Lower leg skin (tissue), 4 donors: ENCODE measurements around the gene TRPC1. TPM values are rescaled to one million over a fixed set of nuclear protein-coding genes. Genes with fewer than 3 reads are reported as not detected.

ENCODE experiments used
- DNase-seq, 2 donors: peaks; one replicate each; pipeline ENCODE4 v3.0.0-alpha.2; 2019; ENCODE audit warnings: low spot score in 2 of 2
- H3K4me3 ChIP-seq: fragments of 200-600 bp; sonication (generic); 2 replicates; pipeline ENCODE4 v1.5.1; 2017; ENCODE audit warnings: mild to moderate bottlenecking, low read depth; ENCODE audit not compliant: poor library complexity, severe bottlenecking
- POLR2A ChIP-seq, 2 donors: fragments of 450-650 bp; IDR thresholded peaks; one replicate each; pipeline ENCODE4 v1.6.1; 2016 to 2017; ENCODE audit warnings: antibody characterized with exemption in 2 of 2, mild to moderate bottlenecking in 1 of 2, moderate library complexity in 1 of 2
- WGBS, 2 donors: methylation state at CpG; one replicate each; pipeline ENCODE4 v1.1.5; 2018; 5-methylcytosine and 5-hydroxymethylcytosine counted together
- intact Hi-C: fragments of 100-400 bp; cut with DNase I; formaldehyde crosslinking; loops from one replicate; pipeline ENCODE4 v1.15.0; 2023; ENCODE audit warnings: low total_unique reads
- total RNA-seq, 4 donors: library from RNA; depleted of rRNA; stranded (reverse); fragments of >200 nt; gene quantifications; one replicate each; pipeline ENCODE4 v1.1.0, GENCODE V29; 2016
- TF ChIP-seq, protein P1 (sequence below), 3 donors: fragments of 450-650 bp; IDR thresholded peaks; one replicate each; pipeline ENCODE4 v1.5.1; 2016; ENCODE audit warnings: antibody characterized with exemption in 3 of 3, mild to moderate bottlenecking in 3 of 3, moderate library complexity in 2 of 3

The TRPC1 gene
- total RNA-seq, 4 donors from 2014 or later: 2.7 to 5.5 (median 4.7) TPM

GRCh38 chr3:142853270-142854168 lies 129.7 kb downstream of the TRPC1 start:
- no peak overlapping the region for H3K4me3 ChIP-seq
- TF ChIP-seq POLR2A (IDR thresholded peaks at IDR 0.05): no peak
- TF ChIP-seq, protein P1, sequence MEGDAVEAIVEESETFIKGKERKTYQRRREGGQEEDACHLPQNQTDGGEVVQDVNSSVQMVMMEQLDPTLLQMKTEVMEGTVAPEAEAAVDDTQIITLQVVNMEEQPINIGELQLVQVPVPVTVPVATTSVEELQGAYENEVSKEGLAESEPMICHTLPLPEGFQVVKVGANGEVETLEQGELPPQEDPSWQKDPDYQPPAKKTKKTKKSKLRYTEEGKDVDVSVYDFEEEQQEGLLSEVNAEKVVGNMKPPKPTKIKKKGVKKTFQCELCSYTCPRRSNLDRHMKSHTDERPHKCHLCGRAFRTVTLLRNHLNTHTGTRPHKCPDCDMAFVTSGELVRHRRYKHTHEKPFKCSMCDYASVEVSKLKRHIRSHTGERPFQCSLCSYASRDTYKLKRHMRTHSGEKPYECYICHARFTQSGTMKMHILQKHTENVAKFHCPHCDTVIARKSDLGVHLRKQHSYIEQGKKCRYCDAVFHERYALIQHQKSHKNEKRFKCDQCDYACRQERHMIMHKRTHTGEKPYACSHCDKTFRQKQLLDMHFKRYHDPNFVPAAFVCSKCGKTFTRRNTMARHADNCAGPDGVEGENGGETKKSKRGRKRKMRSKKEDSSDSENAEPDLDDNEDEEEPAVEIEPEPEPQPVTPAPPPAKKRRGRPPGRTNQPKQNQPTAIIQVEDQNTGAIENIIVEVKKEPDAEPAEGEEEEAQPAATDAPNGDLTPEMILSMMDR (IDR thresholded peaks at IDR 0.05): no peak
- intact Hi-C loops: no loop called here
- no peak for DNase-seq
- WGBS, 2 donors: 42 to 46% methylated on average over 10 of the region's 10 CpGs

DNA sequence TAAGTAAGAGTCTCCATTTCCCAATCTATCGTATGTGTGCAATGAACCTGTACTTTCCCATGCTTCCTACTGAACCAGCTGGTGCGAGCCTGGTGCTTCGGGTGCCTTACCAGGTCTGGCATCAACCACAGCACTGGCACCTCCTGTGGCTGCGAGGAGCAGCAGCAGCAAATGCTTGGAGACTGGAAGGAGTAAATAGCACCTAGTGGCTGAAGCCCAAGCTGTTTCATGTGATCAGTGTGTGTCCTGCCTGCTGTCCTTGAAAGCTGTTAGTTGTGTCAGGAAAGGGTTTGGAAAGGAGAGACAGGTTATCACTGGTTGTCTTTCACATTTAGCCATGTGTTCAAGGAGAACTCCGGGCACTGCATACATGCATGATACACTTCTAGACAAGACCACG lies 133.2 kb downstream of the TRPC1 start:
- intact Hi-C loops: no loop called here
- 52 to 60% methylated on average over 6 of the region's 6 CpGs for WGBS, 2 donors
- H3K4me3 ChIP-seq: no peak overlapping the region
- no peak for DNase-seq
- TF ChIP-seq POLR2A (IDR thresholded peaks at IDR 0.05): no peak
- TF ChIP-seq, protein P1 (IDR thresholded peaks at IDR 0.05): no peak

Other genes starting within 250 kb of the TRPC1 start
- gene ATR, start 145.3 kb upstream of the TRPC1 start, total RNA-seq: 10 to 100 TPM; 12.9 to 24.4 (median 18.6) TPM
- gene PLS1, start 127.6 kb upstream of the TRPC1 start, total RNA-seq: 1 to 10 TPM; 6.1 to 8.6 (median 6.9) TPM
- gene PCOLCE2, start 165.0 kb downstream of the TRPC1 start, total RNA-seq: 10 to 100 TPM; 10.4 to 17.1 (median 12.8) TPM
- gene PAQR9, start 239.6 kb downstream of the TRPC1 start, total RNA-seq: not detected